A549 (cell line): ENCODE results near the gene PLCB4.

ENCODE experiments used
- CHD4 ChIP-seq: fragments of 200-600 bp; sonication (generic); IDR thresholded peaks from 2 replicates; pipeline ENCODE4 v1.6.1; 2016; ENCODE audit warnings: antibody characterized with exemption, mild to moderate bottlenecking, borderline replicate concordance
- HOXA7 ChIP-seq: fragments of 250-450 bp; sonication (Bioruptor Pico); IDR thresholded peaks from 2 replicates; pipeline ENCODE4 v1.5.0; 2020; ENCODE audit warnings: mild to moderate bottlenecking, moderate library complexity
- NFE2L2 ChIP-seq: fragments of 150-350 bp; conservative IDR thresholded peaks from 2 replicates; pipeline ENCODE4 v1.6.1; 2014; ENCODE audit warnings: low read length
- POLR2A ChIP-seq: IDR thresholded peaks from 2 replicates; pipeline ENCODE4 v1.6.1; 2012; ENCODE audit warnings: mild to moderate bottlenecking, low read length
- TF ChIP-seq, protein P1 (sequence below): fragments of >200 bp; sonication (Bioruptor Twin); formaldehyde crosslinking; IDR thresholded peaks from 3 replicates; pipeline ENCODE4 v1.5.1; 2016

DNA sequence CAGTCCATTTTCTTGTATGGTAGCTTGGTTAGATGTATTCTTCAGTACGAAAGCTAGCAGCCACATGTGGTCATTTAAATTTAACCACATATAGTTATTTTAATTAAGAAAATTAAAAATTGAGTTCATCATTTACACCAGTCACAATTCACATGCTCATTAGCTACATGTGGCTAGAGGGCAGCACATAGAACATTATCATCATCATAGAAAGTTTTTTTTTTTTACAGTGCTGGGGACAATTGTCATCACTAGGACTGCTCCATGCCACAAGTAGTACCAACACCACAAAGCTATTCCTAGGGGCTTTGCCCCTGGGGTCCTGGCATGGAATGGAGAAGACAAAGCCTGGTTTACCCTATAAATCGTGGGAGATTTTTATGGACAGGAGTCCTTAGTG is 30.5 kb downstream of the PLCB4 start:
- TF ChIP-seq, protein P1, sequence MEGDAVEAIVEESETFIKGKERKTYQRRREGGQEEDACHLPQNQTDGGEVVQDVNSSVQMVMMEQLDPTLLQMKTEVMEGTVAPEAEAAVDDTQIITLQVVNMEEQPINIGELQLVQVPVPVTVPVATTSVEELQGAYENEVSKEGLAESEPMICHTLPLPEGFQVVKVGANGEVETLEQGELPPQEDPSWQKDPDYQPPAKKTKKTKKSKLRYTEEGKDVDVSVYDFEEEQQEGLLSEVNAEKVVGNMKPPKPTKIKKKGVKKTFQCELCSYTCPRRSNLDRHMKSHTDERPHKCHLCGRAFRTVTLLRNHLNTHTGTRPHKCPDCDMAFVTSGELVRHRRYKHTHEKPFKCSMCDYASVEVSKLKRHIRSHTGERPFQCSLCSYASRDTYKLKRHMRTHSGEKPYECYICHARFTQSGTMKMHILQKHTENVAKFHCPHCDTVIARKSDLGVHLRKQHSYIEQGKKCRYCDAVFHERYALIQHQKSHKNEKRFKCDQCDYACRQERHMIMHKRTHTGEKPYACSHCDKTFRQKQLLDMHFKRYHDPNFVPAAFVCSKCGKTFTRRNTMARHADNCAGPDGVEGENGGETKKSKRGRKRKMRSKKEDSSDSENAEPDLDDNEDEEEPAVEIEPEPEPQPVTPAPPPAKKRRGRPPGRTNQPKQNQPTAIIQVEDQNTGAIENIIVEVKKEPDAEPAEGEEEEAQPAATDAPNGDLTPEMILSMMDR = no peak; the same call in 1 of the 3 replicates
- TF ChIP-seq HOXA7 (CRISPR knock-in tag) = no peak
- TF ChIP-seq CHD4 = no peak
- no peak for TF ChIP-seq POLR2A
- no peak for TF ChIP-seq NFE2L2
